Measurements from ENCODE around the gene FBXO7.

The FBXO7 gene

DNA sequence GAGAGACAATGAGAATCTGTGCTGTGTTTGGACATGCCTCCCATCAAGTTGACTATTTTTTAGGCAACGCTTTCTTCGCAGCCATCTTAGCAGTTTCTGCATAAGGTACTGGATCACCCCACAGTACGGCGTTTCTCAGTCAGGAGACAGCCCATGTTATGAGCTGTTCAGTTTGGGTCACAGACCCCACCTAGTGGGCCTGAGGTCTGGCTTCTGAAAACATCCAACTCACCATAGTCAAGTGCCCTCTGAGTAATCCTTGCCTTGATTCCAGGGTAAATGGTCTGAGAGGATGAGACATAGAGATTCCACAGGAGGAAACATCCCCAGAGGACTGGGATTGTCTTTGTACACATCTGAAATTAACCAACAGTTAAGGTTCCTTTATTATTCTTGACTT is 17.6 kb upstream of the FBXO7 start:
- DNase-seq (ENCODE audit: low read depth in 1 of 2, low spot score in 1 of 2) = no peak
- Histone ChIP-seq H3K27ac (replicated peaks) (no peak overlapping the region), H3K27me3 (ENCODE audit: insufficient read depth, poor library complexity, severe bottlenecking) (peaks cover 7% of the 10 kb centered on the region), H3K4me3 (replicated peaks; ENCODE audit: insufficient read depth, low read length) (no peak overlapping the region)
- TF ChIP-seq, protein P1, sequence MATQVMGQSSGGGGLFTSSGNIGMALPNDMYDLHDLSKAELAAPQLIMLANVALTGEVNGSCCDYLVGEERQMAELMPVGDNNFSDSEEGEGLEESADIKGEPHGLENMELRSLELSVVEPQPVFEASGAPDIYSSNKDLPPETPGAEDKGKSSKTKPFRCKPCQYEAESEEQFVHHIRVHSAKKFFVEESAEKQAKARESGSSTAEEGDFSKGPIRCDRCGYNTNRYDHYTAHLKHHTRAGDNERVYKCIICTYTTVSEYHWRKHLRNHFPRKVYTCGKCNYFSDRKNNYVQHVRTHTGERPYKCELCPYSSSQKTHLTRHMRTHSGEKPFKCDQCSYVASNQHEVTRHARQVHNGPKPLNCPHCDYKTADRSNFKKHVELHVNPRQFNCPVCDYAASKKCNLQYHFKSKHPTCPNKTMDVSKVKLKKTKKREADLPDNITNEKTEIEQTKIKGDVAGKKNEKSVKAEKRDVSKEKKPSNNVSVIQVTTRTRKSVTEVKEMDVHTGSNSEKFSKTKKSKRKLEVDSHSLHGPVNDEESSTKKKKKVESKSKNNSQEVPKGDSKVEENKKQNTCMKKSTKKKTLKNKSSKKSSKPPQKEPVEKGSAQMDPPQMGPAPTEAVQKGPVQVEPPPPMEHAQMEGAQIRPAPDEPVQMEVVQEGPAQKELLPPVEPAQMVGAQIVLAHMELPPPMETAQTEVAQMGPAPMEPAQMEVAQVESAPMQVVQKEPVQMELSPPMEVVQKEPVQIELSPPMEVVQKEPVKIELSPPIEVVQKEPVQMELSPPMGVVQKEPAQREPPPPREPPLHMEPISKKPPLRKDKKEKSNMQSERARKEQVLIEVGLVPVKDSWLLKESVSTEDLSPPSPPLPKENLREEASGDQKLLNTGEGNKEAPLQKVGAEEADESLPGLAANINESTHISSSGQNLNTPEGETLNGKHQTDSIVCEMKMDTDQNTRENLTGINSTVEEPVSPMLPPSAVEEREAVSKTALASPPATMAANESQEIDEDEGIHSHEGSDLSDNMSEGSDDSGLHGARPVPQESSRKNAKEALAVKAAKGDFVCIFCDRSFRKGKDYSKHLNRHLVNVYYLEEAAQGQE (IDR thresholded peaks at IDR 0.05; ENCODE audit: insufficient replicate concordance, low read depth) = no peak
- TF ChIP-seq, protein P2, sequence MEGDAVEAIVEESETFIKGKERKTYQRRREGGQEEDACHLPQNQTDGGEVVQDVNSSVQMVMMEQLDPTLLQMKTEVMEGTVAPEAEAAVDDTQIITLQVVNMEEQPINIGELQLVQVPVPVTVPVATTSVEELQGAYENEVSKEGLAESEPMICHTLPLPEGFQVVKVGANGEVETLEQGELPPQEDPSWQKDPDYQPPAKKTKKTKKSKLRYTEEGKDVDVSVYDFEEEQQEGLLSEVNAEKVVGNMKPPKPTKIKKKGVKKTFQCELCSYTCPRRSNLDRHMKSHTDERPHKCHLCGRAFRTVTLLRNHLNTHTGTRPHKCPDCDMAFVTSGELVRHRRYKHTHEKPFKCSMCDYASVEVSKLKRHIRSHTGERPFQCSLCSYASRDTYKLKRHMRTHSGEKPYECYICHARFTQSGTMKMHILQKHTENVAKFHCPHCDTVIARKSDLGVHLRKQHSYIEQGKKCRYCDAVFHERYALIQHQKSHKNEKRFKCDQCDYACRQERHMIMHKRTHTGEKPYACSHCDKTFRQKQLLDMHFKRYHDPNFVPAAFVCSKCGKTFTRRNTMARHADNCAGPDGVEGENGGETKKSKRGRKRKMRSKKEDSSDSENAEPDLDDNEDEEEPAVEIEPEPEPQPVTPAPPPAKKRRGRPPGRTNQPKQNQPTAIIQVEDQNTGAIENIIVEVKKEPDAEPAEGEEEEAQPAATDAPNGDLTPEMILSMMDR (IDR thresholded peaks at IDR 0.05; ENCODE audit: insufficient read depth, low read length) = no peak
- TF ChIP-seq GABPA (IDR thresholded peaks at IDR 0.05; ENCODE audit: low read depth) (no peak), POLR2AphosphoS5 (IDR thresholded peaks at IDR 0.05; ENCODE audit: low read depth) (no peak)

DNA sequence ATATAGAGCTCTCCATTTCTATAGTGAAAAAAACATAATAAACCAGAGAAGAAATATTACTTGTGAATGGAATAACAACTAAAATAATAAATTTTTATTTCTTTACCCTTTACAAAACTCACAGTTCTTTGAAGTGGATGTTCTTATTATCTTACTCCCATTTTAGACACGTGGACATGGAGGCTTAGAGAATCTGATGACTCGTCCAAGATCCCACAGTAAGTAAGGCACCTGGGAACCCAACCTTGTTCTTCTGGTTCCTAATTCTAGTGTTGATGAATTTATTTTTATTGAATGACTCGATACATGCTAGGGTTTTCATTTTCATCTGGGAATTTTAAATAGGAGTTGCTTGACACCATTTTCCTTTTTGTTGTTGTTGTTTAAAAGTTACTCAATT is 12.2 kb upstream of the FBXO7 start:
- DNase-seq (ENCODE audit: low read depth in 1 of 2, low spot score in 1 of 2) = no peak
- TF ChIP-seq, protein P1 (IDR thresholded peaks at IDR 0.05; ENCODE audit: insufficient replicate concordance, low read depth) = no peak
- TF ChIP-seq POLR2AphosphoS5 (IDR thresholded peaks at IDR 0.05; ENCODE audit: low read depth) = no peak
- no peak for TF ChIP-seq GABPA (IDR thresholded peaks at IDR 0.05; ENCODE audit: low read depth)
- no peak for TF ChIP-seq SPI1 (IDR thresholded peaks at IDR 0.05; ENCODE audit: borderline replicate concordance, low read depth)
- TF ChIP-seq, protein P2 (IDR thresholded peaks at IDR 0.05; ENCODE audit: insufficient read depth, low read length) = no peak
- Histone ChIP-seq H3K27me3 (ENCODE audit: insufficient read depth, poor library complexity, severe bottlenecking) (peaks cover 6% of the 10 kb centered on the region), H3K27ac (replicated peaks) (no peak overlapping the region), H3K4me3 (replicated peaks; ENCODE audit: insufficient read depth, low read length) (no peak overlapping the region)

DNA sequence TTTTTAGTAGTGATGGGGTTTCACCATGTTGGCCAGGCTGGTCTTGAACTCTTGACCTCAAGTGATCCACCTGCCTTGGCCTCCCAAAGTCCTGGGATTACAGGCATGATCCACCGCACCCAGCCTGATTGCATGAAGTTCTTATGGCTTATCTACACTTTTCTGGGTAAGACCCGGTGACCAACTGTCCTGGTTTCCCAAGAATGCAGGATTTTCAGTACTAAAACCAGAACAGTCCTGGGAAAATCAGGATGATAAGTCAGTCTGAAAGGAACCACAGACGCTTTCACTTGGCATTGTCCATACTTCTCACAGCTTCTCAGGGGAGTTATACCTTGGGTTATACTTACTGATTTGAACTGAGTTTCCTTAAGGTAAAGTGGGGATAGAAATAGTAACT is 8.9 kb upstream of the FBXO7 start:
- Histone ChIP-seq H3K27me3 (ENCODE audit: insufficient read depth, poor library complexity, severe bottlenecking) (peaks cover 10% of the 10 kb centered on the region), H3K4me3 (replicated peaks; ENCODE audit: insufficient read depth, low read length) (no peak overlapping the region), H3K27ac (replicated peaks) (no peak overlapping the region)
- DNase-seq (ENCODE audit: low read depth in 1 of 2, low spot score in 1 of 2) = no peak
- TF ChIP-seq GABPA (IDR thresholded peaks at IDR 0.05; ENCODE audit: low read depth) = no peak
- TF ChIP-seq, protein P1 (IDR thresholded peaks at IDR 0.05; ENCODE audit: insufficient replicate concordance, low read depth) = no peak
- no peak for TF ChIP-seq POLR2AphosphoS5 (IDR thresholded peaks at IDR 0.05; ENCODE audit: low read depth)
- TF ChIP-seq, protein P2 (IDR thresholded peaks at IDR 0.05; ENCODE audit: insufficient read depth, low read length) = no peak
- TF ChIP-seq SPI1 (IDR thresholded peaks at IDR 0.05; ENCODE audit: borderline replicate concordance, low read depth) = no peak

Measured in HL-60 (cell line).